Esophagus muscularis mucosa (tissue), 4 donors: ENCODE results near the gene RDH11. TPM values are rescaled to one million over a fixed set of nuclear protein-coding genes. Genes with fewer than 3 reads are reported as not detected.

Experiments
- DNase-seq: peaks from one replicate; pipeline ENCODE4 v3.0.0-alpha.2; 2017; ENCODE audit errors: extremely low spot score
- H3K27ac ChIP-seq, 4 donors: fragments of 200-600 bp; sonication (generic); replicated peaks in 1 of 4; 1 replicate in 3 of 4; 2 replicates in 1 of 4; pipeline ENCODE4 v1.5.1; 2016 to 2019; ENCODE audit warnings: mild to moderate bottlenecking in 1 of 4
- H3K27me3 ChIP-seq, 4 donors: fragments of 200-600 bp; sonication (generic); one replicate each; pipeline versions ENCODE4 v1.5.1 to v1.6.0; 2016 to 2019
- H3K36me3 ChIP-seq, 4 donors: fragments of 200-600 bp; sonication (generic); one replicate each; pipeline ENCODE4 v1.5.1; 2016 to 2019
- H3K4me1 ChIP-seq, 4 donors: fragments of 200-600 bp; sonication (generic); one replicate each; pipeline ENCODE4 v1.5.1; 2016 to 2019
- H3K4me3 ChIP-seq, 4 donors: fragments of 200-600 bp; sonication (generic); 1 replicate in 2 of 4; 2 replicates in 2 of 4; pipeline ENCODE4 v1.5.1; 2016 to 2019; ENCODE audit warnings: mild to moderate bottlenecking in 4 of 4, moderate library complexity in 1 of 4
- H3K9me3 ChIP-seq, 4 donors: fragments of 200-600 bp; sonication (generic); 1 replicate in 3 of 4; 2 replicates in 1 of 4; pipeline ENCODE4 v1.5.1; 2016 to 2019
- CTCF ChIP-seq, 3 experiments: fragments of 200-600 bp in 2 of 3; fragments of 450-650 bp in 1 of 3; sonication (generic) in 2 of 3; IDR thresholded peaks; one replicate each; pipeline ENCODE4 v1.5.1; 2017 to 2019; ENCODE audit warnings: antibody characterized with exemption in 3 of 3, mild to moderate bottlenecking in 2 of 3, moderate library complexity in 1 of 3
- EP300 ChIP-seq: sonication (generic); formaldehyde crosslinking; IDR thresholded peaks from one replicate; pipeline ENCODE4 v1.6.1; 2017; ENCODE audit warnings: antibody characterized with exemption
- POLR2A ChIP-seq: fragments of 450-650 bp; IDR thresholded peaks from one replicate; pipeline ENCODE4 v1.6.1; 2017; ENCODE audit warnings: antibody characterized with exemption, moderate library complexity, mild to moderate bottlenecking, low read depth
- POLR2AphosphoS5 ChIP-seq, 2 donors: sonication (generic); formaldehyde crosslinking; IDR thresholded peaks; one replicate each; pipeline ENCODE4 v1.6.1; 2017; ENCODE audit warnings: antibody characterized with exemption in 2 of 2
- WGBS: methylation state at CpG from one replicate; pipeline ENCODE4 v1.1.5; 2018; 5-methylcytosine and 5-hydroxymethylcytosine counted together
- intact Hi-C: fragments of 100-400 bp; cut with DNase I; formaldehyde crosslinking; loops from one replicate; pipeline ENCODE4 v1.15.1; 2023
- total RNA-seq, 4 donors: library from RNA; depleted of rRNA; stranded (reverse); fragments of >200 nt; gene quantifications; one replicate each; pipeline versions ENCODE4 v1.1.0 to v1.2.1, GENCODE V29; 2016

RDH11 gene
- total RNA-seq, 4 donors from 2014 or later: 29.9 to 36.9 (median 33.6) TPM

DNA sequence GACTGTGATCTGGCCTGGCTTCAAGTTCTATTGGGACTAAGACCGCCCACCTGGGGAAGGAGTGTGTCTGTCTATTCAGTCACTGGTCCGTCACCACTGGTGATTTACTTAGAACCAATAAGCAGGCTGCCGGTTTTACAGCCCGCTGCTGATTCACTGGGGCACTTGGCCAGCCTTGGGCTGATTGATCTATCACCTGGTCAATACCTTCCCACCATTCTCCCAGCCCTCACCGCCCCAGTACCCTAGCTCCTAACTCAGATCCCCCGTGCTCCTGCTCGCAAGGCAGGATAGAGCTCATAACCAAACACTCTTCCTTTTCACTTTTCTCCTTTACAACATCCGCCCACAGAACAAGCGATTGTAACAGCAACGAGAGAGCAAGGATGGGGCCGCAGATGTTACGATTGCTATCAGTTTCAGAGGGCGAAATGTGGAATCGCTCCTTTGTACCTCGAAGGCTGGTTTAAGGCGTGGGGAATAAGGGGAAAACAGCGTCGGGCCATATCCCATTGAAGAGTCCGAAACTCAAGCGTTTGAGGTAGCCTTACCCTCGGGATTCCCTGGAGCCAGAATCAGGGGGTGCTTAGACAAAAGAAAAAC, 672 bp downstream of the RDH11 start:
- TF ChIP-seq POLR2AphosphoS5 (IDR thresholded peaks at IDR 0.05) (peak in 1 of 2 donors; percentile 13), CTCF (IDR thresholded peaks at IDR 0.05) (no peak)
- WGBS: under 1% methylated on average over 21 of the region's 21 CpGs
- Histone ChIP-seq H3K4me1 (peaks cover 4 to 27% (median 23%) of the 10 kb centered on the region in 4 donors), H3K36me3 (peaks cover 9 to 31% (median 23%) of the 10 kb centered on the region in 4 donors), H3K9me3 (no peaks in the 10 kb centered on the region), H3K4me3 (peak overlapping the region; percentile 69 to 97 (median 90)), H3K27ac (peak overlapping the region; percentile 83 to 90 (median 88)), H3K27me3 (no peaks in the 10 kb centered on the region)
- intact Hi-C loops: loop anchor here (5.0 kb wide), 1 partner anchor 78 kb away; the partner anchor contains the start of gene ARG2
- DNase-seq: no peak

DNA sequence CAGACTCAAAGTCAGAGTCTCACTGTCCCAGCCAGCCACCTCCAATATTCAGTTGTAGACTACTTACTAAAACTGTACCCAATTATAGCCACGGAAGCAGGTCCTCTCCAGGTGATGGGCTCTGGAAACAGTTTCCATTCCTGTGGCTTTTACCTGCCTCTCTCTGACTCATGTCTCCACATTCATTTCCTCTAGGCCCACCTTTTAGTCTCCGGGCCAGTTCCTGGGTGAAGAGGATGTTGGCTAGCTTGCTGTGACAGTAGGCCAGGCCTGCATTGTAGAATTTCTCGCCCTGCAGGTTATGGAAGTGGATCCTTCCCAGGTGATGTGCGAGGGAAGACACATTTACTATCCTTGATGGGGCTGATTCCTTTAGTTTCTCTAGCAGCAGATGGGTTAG, 5.6 kb downstream of the RDH11 start:
- H3K36me3 ChIP-seq: peaks cover 19 to 75% (median 70%) of the 10 kb centered on the region in 4 donors
- H3K27me3 ChIP-seq: no peaks in the 10 kb centered on the region
- intact Hi-C loops: no loop called here
- H3K9me3 ChIP-seq: no peaks in the 10 kb centered on the region
- H3K4me3 ChIP-seq: no peak overlapping the region
- 98% methylated on average over 4 of the region's 4 CpGs for WGBS
- H3K27ac ChIP-seq: no peak overlapping the region
- peaks cover 4 to 24% (median 22%) of the 10 kb centered on the region in 4 donors for H3K4me1 ChIP-seq
- TF ChIP-seq POLR2A: no peak
- TF ChIP-seq EP300: no peak
- no peak for TF ChIP-seq POLR2AphosphoS5 (IDR thresholded peaks at IDR 0.05)
- no peak for TF ChIP-seq CTCF (IDR thresholded peaks at IDR 0.05)
- DNase-seq: no peak

DNA sequence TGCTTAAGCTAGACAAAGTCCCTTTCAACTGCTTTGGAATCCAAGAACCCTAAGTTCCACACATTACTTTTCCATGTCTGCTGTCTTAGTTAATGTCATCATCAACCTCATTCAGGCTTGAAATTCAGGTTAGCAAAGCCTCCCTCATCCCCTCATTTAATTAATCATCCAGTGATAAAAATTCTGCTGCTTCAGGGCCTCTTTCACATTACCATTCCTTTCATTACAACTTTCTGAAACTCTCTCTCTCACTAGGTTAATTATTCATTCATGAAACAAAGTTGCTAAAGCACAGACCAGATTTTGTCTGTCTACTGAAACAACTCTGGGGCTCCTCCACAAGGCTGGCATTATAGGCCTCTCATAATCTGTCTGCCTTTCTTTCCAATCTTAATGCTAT, 11.7 kb downstream of the RDH11 start:
- H3K36me3 ChIP-seq: peaks cover 0 to 88% (median 54%) of the 10 kb centered on the region in 4 donors

GRCh38 chr14:67680941-67681340, 14.6 kb downstream of the RDH11 start:
- Histone ChIP-seq H3K4me1 (no peaks in the 10 kb centered on the region), H3K27me3 (no peaks in the 10 kb centered on the region), H3K36me3 (peaks cover 6 to 76% (median 40%) of the 10 kb centered on the region in 4 donors), H3K9me3 (no peaks in the 10 kb centered on the region), H3K27ac (no peak overlapping the region), H3K4me3 (no peak overlapping the region)
- TF ChIP-seq EP300 (no peak), CTCF (IDR thresholded peaks at IDR 0.05) (no peak)
- intact Hi-C loops: no loop called here
- no peak for DNase-seq
- whole genome bisulfite sequencing: 75% methylated on average over 2 of the region's 2 CpGs

More for the DNA sequence above, 11.7 kb downstream of the RDH11 start:
- Histone ChIP-seq H3K4me1 (no peaks in the 10 kb centered on the region), H3K27ac (no peak overlapping the region), H3K4me3 (no peak overlapping the region), H3K9me3 (no peaks in the 10 kb centered on the region), H3K27me3 (no peaks in the 10 kb centered on the region)
- TF ChIP-seq CTCF (IDR thresholded peaks at IDR 0.05) (no peak), POLR2A (no peak), POLR2AphosphoS5 (IDR thresholded peaks at IDR 0.05) (no peak), EP300 (no peak)
- intact Hi-C loops: no loop called here
- DNase-seq: no peak

DNA sequence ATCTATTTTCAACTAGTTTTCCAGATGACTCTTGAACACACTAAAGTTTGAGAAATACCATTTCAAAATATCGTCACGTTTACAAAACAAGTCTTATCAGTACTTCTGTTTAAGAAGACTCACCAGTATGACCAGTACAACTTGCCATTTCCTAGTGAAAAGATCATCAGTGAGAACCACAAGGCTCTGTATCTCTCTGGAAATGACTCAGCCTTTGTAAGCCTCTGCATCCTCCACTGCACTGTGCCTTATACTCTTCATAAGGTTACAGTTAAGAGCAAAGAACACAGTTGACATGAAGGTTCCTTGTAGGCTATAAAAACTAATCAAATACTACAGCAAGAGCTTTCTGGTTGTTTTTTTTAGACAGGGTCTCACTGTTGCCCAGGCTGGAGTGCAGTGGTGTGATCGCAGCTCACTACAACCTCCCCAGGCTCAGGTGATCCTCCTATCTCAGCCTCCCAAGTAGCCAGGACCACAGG, 15.4 kb downstream of the RDH11 start:
- no peak for DNase-seq
- Histone ChIP-seq H3K27ac (no peak overlapping the region), H3K36me3 (peaks cover 6 to 68% (median 32%) of the 10 kb centered on the region in 4 donors), H3K27me3 (no peaks in the 10 kb centered on the region), H3K4me1 (peaks cover 3 to 5% (median 4%) of the 10 kb centered on the region in 4 donors), H3K4me3 (no peak overlapping the region), H3K9me3 (no peaks in the 10 kb centered on the region)
- WGBS: 91% methylated on average over 3 of the region's 3 CpGs
- TF ChIP-seq EP300 (no peak), CTCF (IDR thresholded peaks at IDR 0.05) (no peak), POLR2A (no peak), POLR2AphosphoS5 (IDR thresholded peaks at IDR 0.05) (no peak)
- intact Hi-C loops: no loop called here
